HepG2 (cell line): ENCODE data around the gene ARHGEF16. TPM values are rescaled to one million over a fixed set of nuclear protein-coding genes. Genes with fewer than 3 reads are reported as not detected.
A peak's percentile ranks its signal among the peaks of the same experiment; 100 is the strongest.

Source experiments
- AKAP8 ChIP-seq: sonication (generic); formaldehyde crosslinking; IDR thresholded peaks from 2 replicates; pipeline ENCODE4 v1.5.1; 2020; ENCODE audit warnings: mild to moderate bottlenecking, missing genetic modification reagents
- ETV5 ChIP-seq: IDR thresholded peaks from 2 replicates; pipeline ENCODE4 v1.6.1; 2018; ENCODE audit warnings: missing biosample characterization, missing genetic modification reagents, inconsistent platforms, borderline replicate concordance
- FIP1L1 ChIP-seq: fragments of 200-400 bp; formaldehyde crosslinking; IDR thresholded peaks from 2 replicates; pipeline ENCODE4 v1.6.1; 2018; ENCODE audit warnings: low read depth, mild to moderate bottlenecking, low read length, moderate library complexity, borderline replicate concordance; ENCODE audit not compliant: insufficient read depth
- FOXC1 ChIP-seq: sonication (generic); formaldehyde crosslinking; IDR thresholded peaks from 2 replicates; pipeline ENCODE4 v1.8.0; 2022; ENCODE audit warnings: mild to moderate bottlenecking, missing genetic modification reagents, borderline replicate concordance
- HMGXB3 ChIP-seq: sonication (generic); formaldehyde crosslinking; IDR thresholded peaks from 2 replicates; pipeline ENCODE4 v1.4.0; 2020; ENCODE audit warnings: missing genetic modification reagents, borderline replicate concordance
- KLF15 ChIP-seq: sonication (generic); formaldehyde crosslinking; IDR thresholded peaks from 2 replicates; pipeline ENCODE4 v1.8.1; 2023; ENCODE audit warnings: borderline replicate concordance, mild to moderate bottlenecking, inconsistent platforms, missing genetic modification reagents, mixed read lengths
- MED13 ChIP-seq: sonication (generic); formaldehyde crosslinking; IDR thresholded peaks from 2 replicates; pipeline ENCODE4 v1.5.0; 2020; ENCODE audit warnings: missing genetic modification reagents
- NFKBIZ ChIP-seq: IDR thresholded peaks from 2 replicates; pipeline ENCODE4 v1.6.1; 2018; ENCODE audit warnings: missing genetic modification reagents, missing compliant biosample characterization
- NFRKB ChIP-seq: fragments of 450-650 bp; IDR thresholded peaks from 2 replicates; pipeline ENCODE4 v1.6.1; 2017
- RNF2 ChIP-seq: fragments of 450-650 bp; conservative IDR thresholded peaks from 2 replicates; pipeline ENCODE4 v1.6.1; 2016; ENCODE audit warnings: low read depth
- TMF1 ChIP-seq: sonication (generic); formaldehyde crosslinking; IDR thresholded peaks from 2 replicates; pipeline ENCODE4 v1.8.1; 2022; ENCODE audit warnings: low read depth, missing genetic modification reagents
- ZBTB3 ChIP-seq: sonication (generic); formaldehyde crosslinking; IDR thresholded peaks from 2 replicates; pipeline ENCODE4 v1.4.0; 2020; ENCODE audit warnings: low read depth, mild to moderate bottlenecking, moderate library complexity, missing genetic modification reagents, borderline replicate concordance
- polyA plus RNA-seq, 8 experiments: library from polyadenylated mRNA; depleted of rRNA in 3 of 8; stranded (reverse) in 7 of 8; unstranded in 1 of 8; fragments of >200 nt; fragmentation: Illumina TruSeq in 4 of 8; extraction: Trizol in 4 of 8; gene quantifications; 2 replicates each; pipeline versions ENCODE4 v1.2.1 to v1.2.3, GENCODE V29; 2011 to 2016; ENCODE audit warnings: low read depth in 4 of 8, missing spikeins in 1 of 8, mixed read lengths in 1 of 8; ENCODE audit not compliant: insufficient read depth in 1 of 8
- total RNA-seq, 5 experiments: library from RNA; depleted of rRNA; stranded (reverse); fragments of >200 nt; fragmentation: Illumina TruSeq; extraction: Trizol; gene quantifications; 2 replicates each; pipeline ENCODE4 v1.2.3, GENCODE V29; 2016; ENCODE audit warnings: low read depth in 1 of 5
- TF ChIP-seq, protein P1 (sequence below): IDR thresholded peaks from 2 replicates; pipeline ENCODE4 v1.6.1; 2016; ENCODE audit warnings: missing compliant biosample characterization, missing genetic modification reagents, borderline replicate concordance
- TF ChIP-seq, protein P2 (sequence below): sonication (generic); formaldehyde crosslinking; IDR thresholded peaks from 2 replicates; pipeline ENCODE4 v1.5.0; 2020; ENCODE audit warnings: missing genetic modification reagents, mild to moderate bottlenecking, borderline replicate concordance
- TF ChIP-seq, protein P3 (sequence below): sonication (generic); formaldehyde crosslinking; IDR thresholded peaks from 2 replicates; pipeline ENCODE4 v1.8.1; 2023; ENCODE audit warnings: mild to moderate bottlenecking, inconsistent platforms, moderate library complexity, missing genetic modification reagents, borderline replicate concordance
- TF ChIP-seq, protein P4 (sequence below): sonication (generic); formaldehyde crosslinking; IDR thresholded peaks from 2 replicates; pipeline ENCODE4 v1.5.1; 2020; ENCODE audit warnings: mild to moderate bottlenecking, missing genetic modification reagents, moderate library complexity
- TF ChIP-seq, protein P5 (sequence below): sonication (generic); formaldehyde crosslinking; IDR thresholded peaks from 2 replicates; pipeline ENCODE4 v1.5.0; 2020; ENCODE audit warnings: mild to moderate bottlenecking, missing genetic modification reagents, moderate library complexity

The ARHGEF16 gene
- total and polyA plus RNA-seq, 2 of the 13 experiments (the other 11 are each of a cell fraction or from before 2014, with no cell fraction given) = 20.3 to 39.9 TPM

GRCh38 chr1:3472088-3472850 lies 17.8 kb downstream of the ARHGEF16 start (continued):
- TF ChIP-seq, protein P1, sequence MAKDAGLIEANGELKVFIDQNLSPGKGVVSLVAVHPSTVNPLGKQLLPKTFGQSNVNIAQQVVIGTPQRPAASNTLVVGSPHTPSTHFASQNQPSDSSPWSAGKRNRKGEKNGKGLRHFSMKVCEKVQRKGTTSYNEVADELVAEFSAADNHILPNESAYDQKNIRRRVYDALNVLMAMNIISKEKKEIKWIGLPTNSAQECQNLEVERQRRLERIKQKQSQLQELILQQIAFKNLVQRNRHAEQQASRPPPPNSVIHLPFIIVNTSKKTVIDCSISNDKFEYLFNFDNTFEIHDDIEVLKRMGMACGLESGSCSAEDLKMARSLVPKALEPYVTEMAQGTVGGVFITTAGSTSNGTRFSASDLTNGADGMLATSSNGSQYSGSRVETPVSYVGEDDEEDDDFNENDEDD (CRISPR knock-in tag) = no peak; the same call in 1 of the 2 replicates
- TF ChIP-seq NFRKB = no peak
- TF ChIP-seq FIP1L1 = no peak
- no peak for TF ChIP-seq MED13 (CRISPR knock-in tag)
- TF ChIP-seq, protein P2, sequence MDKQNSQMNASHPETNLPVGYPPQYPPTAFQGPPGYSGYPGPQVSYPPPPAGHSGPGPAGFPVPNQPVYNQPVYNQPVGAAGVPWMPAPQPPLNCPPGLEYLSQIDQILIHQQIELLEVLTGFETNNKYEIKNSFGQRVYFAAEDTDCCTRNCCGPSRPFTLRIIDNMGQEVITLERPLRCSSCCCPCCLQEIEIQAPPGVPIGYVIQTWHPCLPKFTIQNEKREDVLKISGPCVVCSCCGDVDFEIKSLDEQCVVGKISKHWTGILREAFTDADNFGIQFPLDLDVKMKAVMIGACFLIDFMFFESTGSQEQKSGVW (CRISPR knock-in tag) = no peak
- no peak for TF ChIP-seq FOXC1
- TF ChIP-seq, protein P3, sequence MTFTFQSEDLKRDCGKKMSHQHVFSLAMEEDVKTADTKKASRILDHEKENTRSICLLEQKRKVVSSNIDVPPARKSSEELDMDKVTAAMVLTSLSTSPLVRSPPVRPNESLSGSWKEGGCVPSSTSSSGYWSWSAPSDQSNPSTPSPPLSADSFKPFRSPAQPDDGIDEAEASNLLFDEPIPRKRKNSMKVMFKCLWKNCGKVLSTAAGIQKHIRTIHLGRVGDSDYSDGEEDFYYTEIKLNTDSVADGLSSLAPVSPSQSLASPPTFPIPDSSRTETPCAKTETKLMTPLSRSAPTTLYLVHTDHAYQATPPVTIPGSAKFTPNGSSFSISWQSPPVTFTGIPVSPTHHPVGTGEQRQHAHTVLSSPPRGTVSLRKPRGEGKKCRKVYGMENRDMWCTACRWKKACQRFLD (CRISPR knock-in tag) = no peak
- no peak for TF ChIP-seq HMGXB3
- TF ChIP-seq KLF15 (CRISPR knock-in tag) = no peak
- TF ChIP-seq, protein P4, sequence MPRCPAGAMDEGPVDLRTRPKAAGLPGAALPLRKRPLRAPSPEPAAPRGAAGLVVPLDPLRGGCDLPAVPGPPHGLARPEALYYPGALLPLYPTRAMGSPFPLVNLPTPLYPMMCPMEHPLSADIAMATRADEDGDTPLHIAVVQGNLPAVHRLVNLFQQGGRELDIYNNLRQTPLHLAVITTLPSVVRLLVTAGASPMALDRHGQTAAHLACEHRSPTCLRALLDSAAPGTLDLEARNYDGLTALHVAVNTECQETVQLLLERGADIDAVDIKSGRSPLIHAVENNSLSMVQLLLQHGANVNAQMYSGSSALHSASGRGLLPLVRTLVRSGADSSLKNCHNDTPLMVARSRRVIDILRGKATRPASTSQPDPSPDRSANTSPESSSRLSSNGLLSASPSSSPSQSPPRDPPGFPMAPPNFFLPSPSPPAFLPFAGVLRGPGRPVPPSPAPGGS (CRISPR knock-in tag) = peak; percentile 86; the same call in 1 of the 2 replicates
- no peak for TF ChIP-seq ETV5 (CRISPR knock-in tag)
- 0 out of 2 replicates have a peak, but pooled peaks have one; percentile 6 for TF ChIP-seq ZBTB3 (CRISPR knock-in tag)
- TF ChIP-seq NFKBIZ (CRISPR knock-in tag) = no peak
- TF ChIP-seq RNF2 = no peak; the same call in 1 of the 2 replicates
- TF ChIP-seq, protein P5, sequence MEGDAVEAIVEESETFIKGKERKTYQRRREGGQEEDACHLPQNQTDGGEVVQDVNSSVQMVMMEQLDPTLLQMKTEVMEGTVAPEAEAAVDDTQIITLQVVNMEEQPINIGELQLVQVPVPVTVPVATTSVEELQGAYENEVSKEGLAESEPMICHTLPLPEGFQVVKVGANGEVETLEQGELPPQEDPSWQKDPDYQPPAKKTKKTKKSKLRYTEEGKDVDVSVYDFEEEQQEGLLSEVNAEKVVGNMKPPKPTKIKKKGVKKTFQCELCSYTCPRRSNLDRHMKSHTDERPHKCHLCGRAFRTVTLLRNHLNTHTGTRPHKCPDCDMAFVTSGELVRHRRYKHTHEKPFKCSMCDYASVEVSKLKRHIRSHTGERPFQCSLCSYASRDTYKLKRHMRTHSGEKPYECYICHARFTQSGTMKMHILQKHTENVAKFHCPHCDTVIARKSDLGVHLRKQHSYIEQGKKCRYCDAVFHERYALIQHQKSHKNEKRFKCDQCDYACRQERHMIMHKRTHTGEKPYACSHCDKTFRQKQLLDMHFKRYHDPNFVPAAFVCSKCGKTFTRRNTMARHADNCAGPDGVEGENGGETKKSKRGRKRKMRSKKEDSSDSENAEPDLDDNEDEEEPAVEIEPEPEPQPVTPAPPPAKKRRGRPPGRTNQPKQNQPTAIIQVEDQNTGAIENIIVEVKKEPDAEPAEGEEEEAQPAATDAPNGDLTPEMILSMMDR (CRISPR knock-in tag) = peak; percentile 19
- TF ChIP-seq TMF1 (CRISPR knock-in tag) = no peak; the same call in none of the 2 replicates
- 0 out of 2 replicates have a peak, but pooled peaks have one; percentile 8 for TF ChIP-seq AKAP8 (CRISPR knock-in tag)
